Neuronal stem cell (in vitro differentiated cells): Measurements from ENCODE around the gene SHISA6.

Source experiments
- DNase-seq: peaks from one replicate; pipeline ENCODE4 v3.0.0-alpha.2; 2013; ENCODE audit warnings: low spot score
- H2AFZ ChIP-seq: one replicate; pipeline ENCODE4 v1.6.1; 2013; ENCODE audit warnings: mild to moderate bottlenecking, low read length, inconsistent platforms
- H2AK5ac ChIP-seq: 2 replicates; pipeline ENCODE4 v1.6.1; 2013; ENCODE audit warnings: low read depth, mild to moderate bottlenecking, inconsistent platforms, low read length, moderate library complexity, mixed read lengths
- H2BK120ac ChIP-seq: 2 replicates; pipeline ENCODE4 v1.6.1; 2013; ENCODE audit warnings: low read depth, mild to moderate bottlenecking, inconsistent platforms, low read length, moderate library complexity, mixed read lengths
- H2BK12ac ChIP-seq: one replicate; pipeline ENCODE4 v1.6.1; 2013; ENCODE audit warnings: low read length, inconsistent platforms
- H2BK15ac ChIP-seq: 2 replicates; pipeline ENCODE4 v1.6.1; 2013; ENCODE audit warnings: mild to moderate bottlenecking, low read length, inconsistent platforms, mixed read lengths
- H2BK5ac ChIP-seq: one replicate; pipeline ENCODE4 v1.6.1; 2013; ENCODE audit warnings: inconsistent platforms, mild to moderate bottlenecking, low read length, moderate library complexity
- H3K14ac ChIP-seq: one replicate; pipeline ENCODE4 v1.6.1; 2013; ENCODE audit warnings: low read length, inconsistent platforms
- H3K18ac ChIP-seq: 2 replicates; pipeline ENCODE4 v1.6.1; 2013; ENCODE audit warnings: low read length, inconsistent platforms
- H3K23ac ChIP-seq: 2 replicates; pipeline ENCODE4 v1.6.1; 2013; ENCODE audit warnings: low read depth, mild to moderate bottlenecking, mixed read lengths, low read length, inconsistent platforms; ENCODE audit not compliant: poor library complexity
- H3K27ac ChIP-seq: replicated peaks from 3 replicates; pipeline ENCODE4 v1.5.1; 2013; ENCODE audit warnings: low read length, inconsistent platforms
- H3K27me3 ChIP-seq, 3 experiments: 2 replicates each; pipeline ENCODE4 v1.6.1; 2013; ENCODE audit warnings: low read length in 3 of 3, mild to moderate bottlenecking in 2 of 3, inconsistent platforms in 1 of 3, low read depth in 1 of 3, mixed read lengths in 1 of 3, moderate library complexity in 1 of 3; ENCODE audit not compliant: control insufficient read depth in 3 of 3, insufficient read depth in 3 of 3
- H3K36me3 ChIP-seq, 2 donors: replicated peaks in 1 of 2; 2 replicates each; pipeline ENCODE4 v1.6.1; 2013; ENCODE audit warnings: low read length in 2 of 2; ENCODE audit not compliant: control insufficient read depth in 2 of 2, insufficient read depth in 2 of 2
- H3K4ac ChIP-seq: 2 replicates; pipeline ENCODE4 v1.6.1; 2013; ENCODE audit warnings: inconsistent platforms, mild to moderate bottlenecking, low read length, moderate library complexity
- H3K4me1 ChIP-seq, 2 donors: 1 replicate in 1 of 2; 2 replicates in 1 of 2; pipeline ENCODE4 v1.6.1; 2013; ENCODE audit warnings: low read length in 2 of 2, low read depth in 1 of 2; ENCODE audit not compliant: control insufficient read depth in 2 of 2, insufficient read depth in 1 of 2
- H3K4me2 ChIP-seq: one replicate; pipeline ENCODE4 v1.6.1; 2013; ENCODE audit warnings: mild to moderate bottlenecking, low read length, inconsistent platforms; ENCODE audit not compliant: insufficient read depth, poor library complexity, severe bottlenecking
- H3K4me3 ChIP-seq, 2 donors: 2 replicates each; pipeline ENCODE4 v1.5.1; 2013; ENCODE audit warnings: low read length in 2 of 2, mild to moderate bottlenecking in 2 of 2, inconsistent platforms in 1 of 2, moderate library complexity in 1 of 2
- H3K79me1 ChIP-seq: one replicate; pipeline ENCODE4 v1.6.1; 2013; ENCODE audit warnings: low read depth, mild to moderate bottlenecking, inconsistent platforms, low read length, moderate library complexity
- H3K9ac ChIP-seq: one replicate; pipeline ENCODE4 v1.6.1; 2013; ENCODE audit warnings: mild to moderate bottlenecking, low read depth, low read length, inconsistent platforms; ENCODE audit not compliant: poor library complexity
- H3K9me3 ChIP-seq, 2 donors: replicated peaks in 1 of 2; 2 replicates each; pipeline versions ENCODE3 to v1.6.1; 2013; ENCODE audit warnings: low read length in 2 of 2, mild to moderate bottlenecking in 2 of 2, inconsistent platforms in 1 of 2, low read depth in 1 of 2, mixed read lengths in 1 of 2, moderate library complexity in 1 of 2; ENCODE audit not compliant: control insufficient read depth in 2 of 2, insufficient read depth in 1 of 2
- H4K8ac ChIP-seq: one replicate; pipeline ENCODE4 v1.6.1; 2013; ENCODE audit warnings: low read depth, mild to moderate bottlenecking, inconsistent platforms, low read length, moderate library complexity
- H4K91ac ChIP-seq: one replicate; pipeline ENCODE4 v1.6.1; 2013; ENCODE audit warnings: low read length, low read depth, mild to moderate bottlenecking, inconsistent platforms; ENCODE audit not compliant: poor library complexity
- WGBS, 2 donors: extraction: QIAGEN DNeasy Blood & Tissue Kit; methylation state at CpG; one replicate each; pipeline ENCODE4 v1.1.7; 2013; ENCODE audit warnings: missing lambda C conversion rate in 2 of 2, mixed read lengths in 1 of 2; ENCODE audit not compliant: insufficient read length in 2 of 2, insufficient replicate concordance in 1 of 2; ENCODE audit errors: extremely low coverage in 2 of 2; 5-methylcytosine and 5-hydroxymethylcytosine counted together

Gene SHISA6

GRCh38 chr17:11490171-11490755 lies 249.2 kb downstream of the SHISA6 start:
- H2BK120ac ChIP-seq, result no peak overlapping the region
- no peak overlapping the region for H2BK5ac ChIP-seq
- no peak overlapping the region for H2AK5ac ChIP-seq
- H3K9me3 ChIP-seq, result peaks cover 0 to 5% of the 10 kb centered on the region in 2 donors
- no peak overlapping the region for H2AFZ ChIP-seq
- no peak overlapping the region for H2BK12ac ChIP-seq
- H3K27me3 ChIP-seq, result no peaks in the 10 kb centered on the region
- no peak overlapping the region for H4K8ac ChIP-seq
- no peak overlapping the region for H3K23ac ChIP-seq
- no peaks in the 10 kb centered on the region for H3K36me3 ChIP-seq
- WGBS, 2 donors, result no CpG with 5 or more reads among the region's 14 CpGs
- no peak overlapping the region for H2BK15ac ChIP-seq
- H3K4me3 ChIP-seq, result no peak overlapping the region
- no peak overlapping the region for H3K9ac ChIP-seq
- peak overlapping the region; percentile 21 for H3K4me2 ChIP-seq
- no peak for DNase-seq
- no peaks in the 10 kb centered on the region for H3K79me1 ChIP-seq
- H3K14ac ChIP-seq, result no peak overlapping the region
- peak overlapping the region; percentile 75 for H3K27ac ChIP-seq
- H3K4me1 ChIP-seq, result peaks cover 0 to 51% of the 10 kb centered on the region in 2 donors
- peak overlapping the region; percentile 50 for H3K18ac ChIP-seq
- no peak overlapping the region for H4K91ac ChIP-seq
- H3K4ac ChIP-seq, result no peak overlapping the region

GRCh38 chr17:11492511-11492910 lies 251.5 kb downstream of the SHISA6 start:
- Histone ChIP-seq H3K4me1 (peaks cover 0 to 36% of the 10 kb centered on the region in 2 donors), H2AK5ac (peak overlapping the region; percentile 2), H4K8ac (no peak overlapping the region), H2BK12ac (peak overlapping the region; percentile 18), H3K4me2 (no peak overlapping the region), H2BK15ac (no peak overlapping the region), H4K91ac (no peak overlapping the region), H2BK120ac (no peak overlapping the region), H3K9me3 (peaks cover 0 to 5% of the 10 kb centered on the region in 2 donors), H3K23ac (no peak overlapping the region), H2AFZ (no peak overlapping the region), H3K79me1 (no peaks in the 10 kb centered on the region), H3K4ac (no peak overlapping the region), H2BK5ac (no peak overlapping the region), H3K18ac (peak overlapping the region; percentile 61), H3K27ac (no peak overlapping the region), H3K4me3 (no peak overlapping the region), H3K36me3 (no peaks in the 10 kb centered on the region), H3K9ac (no peak overlapping the region), H3K27me3 (no peaks in the 10 kb centered on the region), H3K14ac (no peak overlapping the region)
- WGBS, 2 donors, result no CpG with 5 or more reads among the region's 1 CpG
- DNase-seq, result no peak

DNA sequence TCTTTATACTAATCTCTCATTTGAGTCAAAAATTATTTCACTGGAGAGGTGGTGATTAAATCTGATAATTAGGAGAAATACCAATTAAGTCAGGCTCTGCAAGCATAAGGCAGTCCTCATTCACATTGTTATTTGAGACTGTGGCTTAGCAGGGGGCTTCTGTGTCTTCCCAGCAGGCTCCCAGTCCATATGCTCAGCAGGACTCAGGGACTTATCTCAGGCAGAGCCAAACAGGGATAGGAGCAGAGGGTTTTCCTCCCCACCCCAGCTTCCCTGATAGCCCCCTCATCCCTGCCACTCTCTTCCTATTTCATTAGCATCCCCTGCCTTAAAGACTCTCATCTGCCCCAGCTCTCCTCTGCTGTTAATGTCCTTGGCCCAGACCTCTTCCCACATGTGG lies 252.9 kb downstream of the SHISA6 start:
- no peak overlapping the region for H2BK120ac ChIP-seq
- no peak overlapping the region for H4K91ac ChIP-seq
- peak; percentile 51 for DNase-seq
- H3K36me3 ChIP-seq, result no peaks in the 10 kb centered on the region
- no peak overlapping the region for H2BK5ac ChIP-seq
- H3K23ac ChIP-seq, result no peak overlapping the region
- H3K4me2 ChIP-seq, result no peak overlapping the region
- no peak overlapping the region for H2BK15ac ChIP-seq
- H3K4ac ChIP-seq, result no peak overlapping the region
- no peak overlapping the region for H4K8ac ChIP-seq
- H2AK5ac ChIP-seq, result no peak overlapping the region
- peak overlapping the region; percentile 40 for H3K18ac ChIP-seq
- no peak overlapping the region for H2BK12ac ChIP-seq
- no peaks in the 10 kb centered on the region for H3K27me3 ChIP-seq
- peaks cover 0 to 32% of the 10 kb centered on the region in 2 donors for H3K4me1 ChIP-seq
- no peaks in the 10 kb centered on the region for H3K9me3 ChIP-seq
- no peaks in the 10 kb centered on the region for H3K79me1 ChIP-seq
- no peak overlapping the region for H3K9ac ChIP-seq
- H3K4me3 ChIP-seq, result no peak overlapping the region
- H3K27ac ChIP-seq, result no peak overlapping the region
- no peak overlapping the region for H2AFZ ChIP-seq
- H3K14ac ChIP-seq, result no peak overlapping the region

DNA sequence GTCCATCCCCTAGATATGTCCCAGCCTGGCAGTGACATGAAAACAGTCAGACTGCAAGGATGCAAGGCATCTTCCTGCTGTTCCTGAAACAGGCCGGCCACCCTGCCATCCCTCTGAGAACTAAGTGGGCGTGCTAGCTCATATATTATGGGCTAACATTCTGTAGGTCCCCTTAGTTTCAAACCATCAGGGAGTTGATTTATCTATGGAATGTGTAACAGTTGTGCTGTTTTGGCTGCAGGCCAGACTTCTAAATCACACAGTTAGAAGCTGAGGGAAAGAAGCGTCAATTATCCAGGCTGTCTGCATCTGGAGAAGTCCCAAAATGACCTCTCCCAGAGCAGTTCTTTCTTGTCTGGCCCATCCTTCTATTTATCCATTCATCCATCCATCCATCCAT lies 254.6 kb downstream of the SHISA6 start:
- no peak overlapping the region for H3K9ac ChIP-seq
- no peaks in the 10 kb centered on the region for H3K79me1 ChIP-seq
- H3K18ac ChIP-seq, result no peak overlapping the region
- H3K23ac ChIP-seq, result no peak overlapping the region
- H2BK120ac ChIP-seq, result no peak overlapping the region
- peaks cover 0 to 22% of the 10 kb centered on the region in 2 donors for H3K4me1 ChIP-seq
- H3K9me3 ChIP-seq, result no peaks in the 10 kb centered on the region
- H3K27ac ChIP-seq, result no peak overlapping the region
- H3K4ac ChIP-seq, result no peak overlapping the region
- no peaks in the 10 kb centered on the region for H3K36me3 ChIP-seq
- no peak overlapping the region for H2AK5ac ChIP-seq
- no peaks in the 10 kb centered on the region for H3K27me3 ChIP-seq
- H4K91ac ChIP-seq, result no peak overlapping the region
- no peak overlapping the region for H4K8ac ChIP-seq
- no peak overlapping the region for H2BK12ac ChIP-seq
- no CpG with 5 or more reads among the region's 3 CpGs for WGBS, 2 donors
- no peak overlapping the region for H3K4me3 ChIP-seq
- H2BK5ac ChIP-seq, result no peak overlapping the region
- H3K4me2 ChIP-seq, result no peak overlapping the region
- DNase-seq, result no peak
- no peak overlapping the region for H2AFZ ChIP-seq
- no peak overlapping the region for H2BK15ac ChIP-seq
- H3K14ac ChIP-seq, result no peak overlapping the region
